ENCODE results near the gene PTMS.

The PTMS gene

DNA sequence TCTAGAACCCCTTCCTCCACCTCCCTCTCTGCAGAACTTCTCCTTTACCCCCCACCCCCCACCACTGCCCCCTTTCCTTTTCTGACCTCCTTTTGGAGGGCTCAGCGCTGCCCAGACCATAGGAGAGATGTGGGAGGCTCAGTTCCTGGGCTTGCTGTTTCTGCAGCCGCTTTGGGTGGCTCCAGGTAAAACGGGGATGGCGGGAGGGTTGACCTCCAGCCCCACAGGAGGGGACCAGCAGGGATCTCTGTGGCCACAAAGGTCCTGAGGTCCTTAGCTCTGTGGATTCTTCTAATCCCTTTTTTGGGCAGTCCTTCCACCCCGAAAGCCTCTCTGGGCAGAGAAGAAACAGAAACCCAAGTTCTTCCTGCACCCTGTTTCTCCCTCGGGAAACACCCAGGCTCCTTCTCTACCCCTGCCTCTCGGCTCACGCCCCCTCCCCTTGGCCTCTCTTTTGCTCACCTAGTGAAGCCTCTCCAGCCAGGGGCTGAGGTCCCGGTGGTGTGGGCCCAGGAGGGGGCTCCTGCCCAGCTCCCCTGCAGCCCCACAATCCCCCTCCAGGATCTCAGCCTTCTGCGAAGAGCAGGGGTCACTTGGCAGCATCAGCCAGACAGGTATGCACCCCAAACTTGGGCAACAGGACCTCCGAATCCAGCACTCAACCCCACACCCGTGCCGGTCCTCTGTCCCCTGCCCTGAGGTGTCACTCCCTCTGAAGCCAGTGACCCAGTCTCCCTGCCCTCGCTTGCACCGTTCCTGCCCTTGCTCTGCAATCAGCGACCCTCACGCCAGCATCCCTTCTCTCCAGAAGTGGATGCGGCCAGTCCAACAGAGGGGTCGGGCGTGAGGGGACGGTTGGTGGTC, 6.8 kb downstream of the PTMS start:
- FAIRE-seq = no peak

DNA sequence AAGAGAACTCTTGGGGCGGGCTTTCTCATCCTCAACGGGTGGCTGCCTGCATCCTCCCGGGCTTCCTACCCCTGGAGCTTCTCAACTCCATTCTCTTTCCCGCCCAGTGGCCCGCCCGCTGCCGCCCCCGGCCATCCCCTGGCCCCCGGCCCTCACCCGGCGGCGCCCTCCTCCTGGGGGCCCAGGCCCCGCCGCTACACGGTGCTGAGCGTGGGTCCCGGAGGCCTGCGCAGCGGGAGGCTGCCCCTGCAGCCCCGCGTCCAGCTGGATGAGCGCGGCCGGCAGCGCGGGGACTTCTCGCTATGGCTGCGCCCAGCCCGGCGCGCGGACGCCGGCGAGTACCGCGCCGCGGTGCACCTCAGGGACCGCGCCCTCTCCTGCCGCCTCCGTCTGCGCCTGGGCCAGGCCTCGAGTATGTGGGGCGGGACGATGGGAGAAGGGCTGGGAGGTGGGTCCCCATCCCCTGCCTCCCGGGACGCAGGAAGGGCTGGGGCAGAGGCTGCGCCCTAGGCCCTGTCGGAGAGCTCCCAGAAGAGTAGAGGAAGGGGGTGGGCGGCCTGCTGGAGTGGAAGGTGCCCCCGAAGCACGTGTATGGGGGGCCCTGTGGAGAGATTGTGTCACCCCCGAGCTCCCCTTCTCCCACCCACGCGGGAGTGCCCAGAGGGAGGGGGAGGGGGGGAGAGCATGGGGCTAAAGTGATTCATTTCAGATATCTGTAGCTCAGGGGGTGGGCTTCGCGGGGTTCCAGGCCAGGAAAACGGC, 7.6 kb downstream of the PTMS start:
- no peak for FAIRE-seq

DNA sequence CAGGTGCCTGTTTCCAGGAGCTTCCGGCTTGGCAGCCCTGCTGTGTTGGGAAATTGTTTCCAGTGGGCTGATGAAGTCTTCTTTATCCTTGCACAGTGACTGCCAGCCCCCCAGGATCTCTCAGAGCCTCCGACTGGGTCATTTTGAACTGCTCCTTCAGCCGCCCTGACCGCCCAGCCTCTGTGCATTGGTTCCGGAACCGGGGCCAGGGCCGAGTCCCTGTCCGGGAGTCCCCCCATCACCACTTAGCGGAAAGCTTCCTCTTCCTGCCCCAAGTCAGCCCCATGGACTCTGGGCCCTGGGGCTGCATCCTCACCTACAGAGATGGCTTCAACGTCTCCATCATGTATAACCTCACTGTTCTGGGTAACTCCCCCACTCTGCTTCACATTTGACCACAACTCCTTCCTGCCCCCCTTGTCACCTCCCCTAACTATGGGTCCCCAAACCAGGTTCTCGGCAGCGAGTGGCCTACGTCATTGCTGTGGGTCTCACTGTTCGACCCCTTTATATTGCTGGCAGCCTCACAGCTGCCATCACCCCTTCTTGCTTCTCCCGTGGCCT, 8.4 kb downstream of the PTMS start:
- no peak for FAIRE-seq

DNA sequence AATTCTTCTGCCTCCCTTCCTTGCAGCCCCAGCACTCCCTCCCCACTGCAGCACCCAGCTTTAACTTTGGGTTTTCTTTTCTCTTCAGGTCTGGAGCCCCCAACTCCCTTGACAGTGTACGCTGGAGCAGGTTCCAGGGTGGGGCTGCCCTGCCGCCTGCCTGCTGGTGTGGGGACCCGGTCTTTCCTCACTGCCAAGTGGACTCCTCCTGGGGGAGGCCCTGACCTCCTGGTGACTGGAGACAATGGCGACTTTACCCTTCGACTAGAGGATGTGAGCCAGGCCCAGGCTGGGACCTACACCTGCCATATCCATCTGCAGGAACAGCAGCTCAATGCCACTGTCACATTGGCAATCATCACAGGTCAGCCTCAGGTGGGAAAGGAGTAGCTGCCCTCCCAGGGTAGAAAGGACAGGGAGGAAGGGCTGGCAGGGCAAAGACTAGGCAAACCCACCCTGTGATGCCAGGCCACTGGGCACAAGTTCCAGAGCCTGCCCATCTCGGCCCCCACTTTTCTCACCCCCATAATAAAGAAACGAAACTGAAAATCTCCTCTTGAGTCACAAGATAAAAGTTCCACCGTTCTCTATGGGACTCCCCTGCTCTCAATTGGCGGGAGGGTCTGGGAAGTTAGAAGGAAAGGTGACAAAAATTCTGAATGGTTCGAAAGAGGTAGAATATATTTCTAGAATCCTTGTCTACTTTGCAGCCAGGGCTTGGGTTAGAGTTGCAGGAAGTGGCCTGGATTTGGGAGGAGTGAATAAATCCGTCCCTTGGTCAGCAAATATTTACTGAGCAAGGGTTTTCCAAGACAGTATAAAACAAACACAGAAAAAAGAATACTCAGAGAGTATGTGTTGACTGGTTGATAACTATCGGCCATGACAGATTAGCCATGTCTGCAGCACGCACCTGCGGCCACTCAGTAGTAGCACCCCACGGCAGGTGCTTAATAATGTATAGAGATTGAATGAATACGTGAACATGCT, 9.3 kb downstream of the PTMS start:
- FAIRE-seq = no peak

DNA sequence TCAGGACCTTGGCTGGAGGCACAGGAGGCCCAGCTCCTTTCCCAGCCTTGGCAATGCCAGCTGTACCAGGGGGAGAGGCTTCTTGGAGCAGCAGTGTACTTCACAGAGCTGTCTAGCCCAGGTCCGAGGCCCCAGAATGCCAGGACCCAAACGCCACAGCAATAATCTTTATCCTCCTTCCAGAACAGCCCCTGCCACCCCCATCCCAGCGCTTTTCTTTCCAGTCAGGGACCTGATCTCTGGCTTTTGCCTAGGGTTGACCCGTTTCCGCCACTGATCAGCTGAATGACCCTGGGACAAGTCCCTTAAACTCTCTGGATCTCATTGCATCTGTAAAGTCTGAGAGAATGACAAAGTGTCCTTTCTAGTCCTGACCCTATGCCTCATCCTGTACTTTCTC, 11.2 kb downstream of the PTMS start:
- FAIRE-seq = no peak

DNA sequence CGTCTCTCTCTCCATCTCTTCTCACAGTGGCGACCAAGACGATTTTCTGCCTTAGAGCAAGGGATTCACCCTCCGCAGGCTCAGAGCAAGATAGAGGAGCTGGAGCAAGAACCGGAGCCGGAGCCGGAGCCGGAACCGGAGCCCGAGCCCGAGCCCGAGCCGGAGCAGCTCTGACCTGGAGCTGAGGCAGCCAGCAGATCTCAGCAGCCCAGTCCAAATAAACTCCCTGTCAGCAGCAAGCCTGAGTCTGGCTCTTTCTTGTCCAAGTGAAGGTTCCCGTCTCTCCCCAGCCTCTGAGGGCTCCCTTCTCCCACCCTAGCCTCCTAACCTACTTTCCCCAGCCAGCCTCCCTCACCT, 12.0 kb downstream of the PTMS start:
- no peak for FAIRE-seq

DNA sequence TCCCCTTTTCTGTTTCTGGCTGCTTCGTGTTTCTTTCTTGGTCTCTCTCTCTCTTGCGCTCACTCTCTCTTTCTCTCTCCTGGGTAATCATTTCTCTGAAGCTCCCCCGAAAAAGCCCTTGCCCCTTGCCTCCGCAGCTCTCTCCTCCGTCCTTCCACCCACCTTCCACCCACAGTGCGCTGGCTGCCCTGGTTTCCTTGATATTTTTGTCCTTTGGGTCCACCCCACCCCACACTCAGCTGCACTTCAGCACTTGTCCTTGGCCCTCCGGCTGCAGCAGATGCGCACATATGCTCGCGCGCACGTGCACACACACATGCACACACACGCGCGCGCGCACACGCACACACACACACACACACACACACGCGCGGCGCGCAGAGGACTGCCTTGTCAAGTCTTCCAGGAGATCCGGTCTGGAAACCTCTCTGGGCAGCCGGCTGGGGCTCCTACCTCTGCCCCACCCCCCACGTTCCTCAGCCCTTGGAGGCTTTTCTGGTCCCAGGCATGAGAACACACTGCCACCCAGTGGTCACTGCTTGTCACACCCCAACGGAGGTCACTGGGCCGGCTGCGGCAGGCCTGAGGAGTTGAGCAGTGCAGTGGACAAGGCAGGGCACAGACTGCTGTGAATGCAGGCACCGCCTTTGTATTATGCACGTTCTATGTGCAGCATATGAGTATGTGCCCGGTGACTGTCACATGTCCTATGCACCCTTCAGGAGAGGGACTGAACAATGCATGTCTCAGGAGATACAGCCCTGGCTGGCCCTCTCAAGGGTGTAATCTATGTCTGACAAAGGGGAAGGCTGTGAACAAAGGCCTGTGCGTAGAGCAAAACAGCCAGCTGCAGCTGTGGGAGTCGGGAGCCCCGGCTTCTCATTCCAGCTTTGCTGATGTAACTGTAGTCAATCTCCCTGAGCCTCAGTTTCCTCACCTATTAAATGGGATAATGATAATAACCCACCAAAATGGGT, 12.7 kb downstream of the PTMS start:
- peak; percentile 83 for FAIRE-seq

DNA sequence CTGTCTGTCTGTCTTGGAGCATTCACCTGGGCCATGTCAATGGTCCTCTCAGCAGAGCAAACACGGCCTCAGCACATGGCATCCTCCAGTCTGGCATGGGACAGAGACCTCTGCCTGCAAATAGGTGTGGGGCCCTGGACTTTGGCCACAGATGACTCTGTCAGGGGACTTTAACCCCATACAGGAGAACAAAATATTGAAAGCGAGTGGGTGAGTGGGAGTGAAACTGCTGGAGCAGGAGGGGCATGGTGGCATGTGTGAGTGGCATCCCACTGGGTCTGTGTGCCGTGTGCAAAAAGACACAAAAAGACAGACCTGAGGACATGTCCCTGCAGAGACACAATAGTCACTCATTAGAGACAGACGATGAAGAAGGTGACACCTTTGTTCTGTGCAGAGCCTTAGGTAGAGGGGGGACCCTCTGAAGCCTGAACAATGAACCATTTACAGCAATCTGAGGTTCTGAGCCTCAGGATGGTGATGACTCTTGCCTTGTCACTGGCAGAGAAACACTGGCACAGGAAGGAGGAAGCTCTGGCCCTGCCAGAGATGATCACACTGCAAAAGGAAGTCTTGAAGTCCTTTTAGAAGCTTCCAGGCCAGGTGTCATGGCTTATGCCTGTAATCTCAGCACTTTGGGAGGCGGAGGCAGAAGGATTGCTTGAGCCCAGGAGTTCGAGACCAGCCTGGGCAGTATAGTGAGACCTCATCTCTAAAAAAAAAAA, 13.7 kb downstream of the PTMS start:
- FAIRE-seq = no peak

DNA sequence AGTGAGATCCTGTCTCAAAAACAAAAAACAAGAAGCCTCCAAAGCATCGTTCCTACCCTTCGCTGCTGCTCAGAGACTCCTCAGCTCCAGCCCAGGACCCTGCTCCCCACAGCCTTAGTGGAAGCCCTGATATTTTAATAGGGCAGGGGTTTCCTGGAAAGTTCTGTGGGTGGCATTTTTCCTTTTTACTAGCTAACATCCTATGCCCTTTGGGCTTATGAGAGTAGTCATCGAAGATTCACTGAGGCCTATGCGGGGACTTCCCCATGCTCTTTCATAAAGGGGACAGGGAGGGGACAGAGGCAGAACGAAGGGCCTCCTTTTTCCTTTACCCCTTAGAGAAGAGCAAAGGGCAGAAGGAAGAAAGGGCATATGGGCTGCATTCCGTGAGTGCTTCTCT, 14.4 kb downstream of the PTMS start:
- FAIRE-seq = no peak

DNA sequence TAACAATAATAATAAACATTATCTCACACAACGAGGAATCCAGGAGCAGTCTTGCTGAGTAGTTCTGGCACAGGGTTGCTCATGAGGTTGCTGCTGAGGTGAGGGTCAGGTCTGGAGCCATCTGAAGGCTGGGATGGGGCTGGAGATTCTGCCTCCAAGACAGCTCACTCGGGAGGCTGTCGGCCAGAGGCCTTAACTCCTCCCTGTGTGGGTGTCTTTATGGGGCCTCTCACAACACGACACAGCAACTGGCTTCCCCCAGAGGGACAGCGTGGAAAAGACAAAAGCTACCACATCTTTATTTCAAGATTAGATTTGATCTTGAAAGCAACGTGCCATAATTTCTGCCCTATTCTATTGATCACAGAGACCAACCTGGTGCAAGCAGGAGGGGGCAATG, 16.0 kb downstream of the PTMS start:
- no peak for FAIRE-seq

DNA sequence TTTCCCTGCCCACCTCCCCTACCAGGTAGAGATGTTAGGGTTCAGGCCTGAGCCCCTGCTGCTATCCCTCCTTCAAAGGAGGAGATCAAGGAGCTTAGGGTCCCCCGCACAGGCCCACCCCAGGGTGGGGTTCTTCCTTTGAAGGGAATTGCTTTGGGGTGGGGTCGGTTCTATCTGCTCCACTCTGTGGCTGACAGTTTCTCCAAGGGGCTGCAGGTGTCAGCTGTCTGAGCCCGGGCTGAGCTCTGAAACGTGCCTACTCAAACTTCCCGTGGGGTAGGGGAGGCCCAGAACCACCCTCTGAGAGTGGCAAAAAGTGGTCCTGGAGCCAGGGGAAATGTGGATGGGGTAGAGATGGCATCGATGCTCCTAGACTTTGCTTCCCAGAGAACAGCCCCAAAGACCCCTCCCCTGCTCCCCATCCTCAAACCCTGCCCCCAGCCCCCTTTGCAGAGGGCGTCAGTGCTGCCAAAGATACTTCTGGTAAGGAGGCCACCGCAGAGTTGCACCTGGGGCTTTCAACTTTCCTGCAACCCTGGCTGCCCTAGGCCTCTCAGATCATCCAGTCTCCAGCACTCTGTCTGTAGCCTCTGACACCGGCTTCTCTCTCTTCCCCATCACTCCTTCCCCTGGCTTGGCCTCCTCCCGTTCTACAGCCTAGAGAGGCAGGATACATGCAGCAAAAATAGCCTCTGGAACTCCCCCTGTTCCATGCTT, 16.8 kb downstream of the PTMS start:
- no peak for FAIRE-seq

DNA sequence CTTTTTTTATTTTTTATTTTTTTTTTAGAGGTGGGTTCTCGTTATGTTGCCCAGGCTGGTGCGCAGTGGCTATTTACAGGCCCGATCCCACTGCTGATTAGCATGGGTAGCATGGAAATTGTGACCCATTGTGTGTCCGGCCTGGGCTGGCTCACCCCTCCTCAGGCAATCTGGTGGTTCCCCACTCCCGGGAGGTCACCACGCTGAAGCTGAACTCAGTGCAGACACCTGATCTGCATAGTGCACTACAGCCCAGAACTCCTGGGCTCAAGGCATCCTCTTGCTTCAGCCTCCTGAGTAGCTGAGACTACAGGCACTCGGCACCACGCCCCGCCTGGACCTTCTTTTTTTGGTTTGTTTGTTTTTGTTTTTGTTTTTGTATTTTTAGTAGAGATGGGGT, 17.7 kb downstream of the PTMS start:
- no peak for FAIRE-seq

DNA sequence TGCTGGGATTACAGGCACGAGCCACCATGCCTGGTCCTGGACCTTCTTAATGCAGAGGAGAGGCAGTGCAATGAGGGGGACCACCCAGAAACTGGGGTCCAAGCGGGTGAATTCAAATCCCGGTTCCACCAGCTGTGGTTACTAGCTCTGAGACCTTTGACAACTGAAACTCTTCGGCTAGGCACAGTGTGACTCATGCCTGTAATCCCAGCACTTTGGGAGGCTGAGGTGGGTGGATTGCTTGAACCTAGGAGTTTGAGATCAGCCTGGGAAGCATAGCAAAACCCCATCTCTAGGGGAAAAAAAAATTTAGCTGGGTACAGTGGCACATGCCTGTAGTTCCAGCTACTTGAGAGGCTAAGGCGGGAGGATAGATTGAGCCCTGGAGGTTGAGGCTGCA, 18.1 kb downstream of the PTMS start:
- FAIRE-seq = no peak

DNA sequence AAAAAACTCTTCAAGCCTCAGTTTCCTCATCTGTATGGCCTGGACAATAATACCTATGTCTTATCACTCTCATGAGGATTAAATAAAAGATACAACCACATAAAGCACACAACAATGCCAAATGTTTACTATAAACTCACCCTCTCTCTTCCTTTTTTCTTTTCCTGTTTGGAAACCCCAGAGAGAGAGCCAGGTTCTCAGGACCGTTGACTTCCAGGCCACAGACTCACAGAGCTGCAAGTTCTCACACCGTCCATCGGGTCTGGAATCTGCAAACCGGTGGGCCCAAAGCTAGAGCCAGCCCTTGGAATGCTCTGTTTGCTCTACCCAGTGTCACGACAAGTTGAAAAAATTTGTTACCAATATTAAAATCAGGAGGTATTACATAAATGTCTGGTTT, 18.6 kb downstream of the PTMS start:
- FAIRE-seq = no peak

DNA sequence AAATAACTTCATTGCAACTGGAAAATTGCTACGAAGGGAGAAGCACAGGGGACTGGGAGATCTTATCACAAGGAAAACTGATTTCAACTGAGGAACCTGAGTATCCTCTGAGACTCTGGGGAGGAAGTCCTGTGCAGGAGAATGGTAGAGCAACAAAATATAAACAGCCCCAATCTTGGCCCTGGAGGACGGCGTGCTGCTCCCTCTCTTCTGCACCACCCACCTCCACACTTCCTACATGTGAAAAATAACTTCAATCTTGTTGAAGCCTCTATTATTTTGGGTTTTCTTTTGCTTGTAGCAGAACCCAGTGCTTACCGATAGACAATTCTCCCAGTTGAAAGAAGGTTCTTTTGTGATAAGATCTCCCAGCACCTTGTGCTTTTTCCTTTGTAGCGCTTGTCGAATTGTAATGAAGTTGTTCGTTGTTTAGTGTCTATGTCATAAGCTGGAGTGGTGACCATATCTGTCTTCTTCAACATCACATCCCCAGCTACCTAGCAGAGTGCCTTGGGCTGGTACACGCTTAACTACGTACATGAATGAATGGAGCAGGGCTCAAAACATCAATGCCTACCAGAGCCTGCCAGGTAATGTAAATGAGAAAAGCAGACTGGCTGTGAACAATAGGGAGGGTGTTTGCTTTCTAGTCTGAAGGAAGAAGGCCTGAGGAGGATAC, 20.4 kb downstream of the PTMS start:
- no peak for FAIRE-seq

DNA sequence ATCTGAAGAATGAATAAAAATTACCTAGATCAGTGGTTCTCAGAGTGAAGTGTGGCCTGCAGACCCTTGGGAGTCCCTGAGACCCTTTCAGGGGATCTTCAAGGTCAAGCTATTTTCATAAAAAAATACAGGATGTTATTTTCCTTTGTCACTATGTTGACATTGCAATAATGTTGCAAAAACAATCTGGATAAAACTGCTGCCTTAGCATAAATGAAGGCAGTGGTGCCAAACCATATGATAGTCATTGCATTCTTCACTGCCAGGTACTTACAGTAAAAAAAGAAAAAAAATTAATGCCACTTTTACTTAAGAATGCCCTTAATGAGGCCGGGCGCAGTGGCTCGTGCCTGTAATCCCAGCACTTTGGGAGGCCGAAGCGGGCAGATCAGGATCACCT, 21.1 kb downstream of the PTMS start:
- no peak for FAIRE-seq

DNA sequence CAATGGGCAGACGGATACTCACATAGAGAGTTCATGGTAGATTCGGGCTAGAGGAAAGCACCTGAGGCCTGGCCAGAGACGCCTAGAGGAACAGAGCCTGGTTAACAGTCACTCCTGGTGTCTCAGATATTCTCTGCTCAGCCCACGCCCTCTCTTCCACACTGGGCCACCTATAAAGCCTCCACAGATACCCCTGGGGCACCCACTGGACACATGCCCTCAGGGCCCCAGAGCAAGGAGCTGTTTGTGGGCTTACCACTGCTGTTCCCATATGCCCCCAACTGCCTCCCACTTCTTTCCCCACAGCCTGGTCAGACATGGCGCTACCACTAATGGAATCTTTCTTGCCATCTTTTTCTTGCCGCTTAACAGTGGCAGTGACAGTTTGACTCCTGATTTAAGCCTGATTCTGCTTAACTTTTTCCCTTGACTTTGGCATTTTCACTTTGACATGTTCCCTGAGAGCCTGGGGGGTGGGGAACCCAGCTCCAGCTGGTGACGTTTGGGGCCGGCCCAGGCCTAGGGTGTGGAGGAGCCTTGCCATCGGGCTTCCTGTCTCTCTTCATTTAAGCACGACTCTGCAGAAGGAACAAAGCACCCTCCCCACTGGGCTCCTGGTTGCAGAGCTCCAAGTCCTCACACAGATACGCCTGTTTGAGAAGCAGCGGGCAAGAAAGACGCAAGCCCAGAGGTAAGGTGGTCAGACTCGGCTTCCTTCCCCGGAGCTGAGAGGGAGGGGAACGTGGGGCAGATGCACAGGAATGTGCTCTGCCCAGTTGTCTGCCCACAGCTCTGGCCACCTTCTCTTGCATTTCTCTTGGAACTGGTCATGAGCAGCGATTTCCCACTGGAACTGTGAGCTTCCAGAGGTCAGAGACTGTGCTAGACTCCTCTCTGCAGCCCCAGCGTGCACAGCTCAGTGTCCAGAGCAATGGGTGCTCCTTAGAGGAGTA, 23.1 kb downstream of the PTMS start, which contains the start of gene CD4:
TSS of gene CD4 (plus strand) at position 557 of the 953 bp plus-strand sequence. CDS start 10,611 bp downstream, outside the sequence.
- FAIRE-seq = no peak

DNA sequence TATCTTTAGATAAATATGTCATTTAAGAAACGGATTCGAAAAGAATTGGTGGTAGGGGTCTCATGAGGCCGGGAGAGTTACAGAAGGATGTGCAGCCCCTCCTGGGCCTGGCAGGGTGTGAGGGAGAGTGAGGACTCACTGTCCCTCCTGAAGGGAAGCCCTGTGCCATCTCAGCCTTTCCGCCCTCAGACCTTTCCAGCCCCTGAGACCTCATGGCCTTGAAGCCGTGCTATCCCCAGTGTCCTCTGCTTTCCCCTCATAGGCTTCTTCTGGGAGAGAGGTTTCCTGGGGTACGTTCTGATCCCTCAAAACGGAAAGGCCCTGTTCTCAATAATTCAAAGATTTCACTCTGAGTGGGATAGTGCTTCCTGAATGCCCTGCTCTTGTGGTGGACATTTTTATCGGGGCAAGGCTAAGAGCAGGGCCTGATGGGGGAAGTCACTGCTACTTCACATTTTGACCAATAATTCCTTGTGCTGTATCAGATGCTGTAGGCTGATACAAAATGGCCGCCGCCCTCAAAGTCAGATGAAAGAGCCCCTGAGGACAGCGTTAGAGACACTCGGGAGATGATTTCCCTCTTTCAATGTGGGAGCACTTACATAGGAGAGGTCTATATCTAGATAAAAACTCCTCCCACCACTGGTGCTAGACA, 24.5 kb downstream of the PTMS start:
- FAIRE-seq = no peak

All from TTC549 (cell line).